ENCODE measurements around the gene DARS1. TPM values are rescaled to one million over a fixed set of nuclear protein-coding genes. Genes with fewer than 3 reads are reported as not detected.

DARS1 gene
- total and polyA plus RNA-seq, 2 donors (not counting 1 experiment from before 2014, with no cell fraction given), result 36.7 to 88.3 TPM

DNA sequence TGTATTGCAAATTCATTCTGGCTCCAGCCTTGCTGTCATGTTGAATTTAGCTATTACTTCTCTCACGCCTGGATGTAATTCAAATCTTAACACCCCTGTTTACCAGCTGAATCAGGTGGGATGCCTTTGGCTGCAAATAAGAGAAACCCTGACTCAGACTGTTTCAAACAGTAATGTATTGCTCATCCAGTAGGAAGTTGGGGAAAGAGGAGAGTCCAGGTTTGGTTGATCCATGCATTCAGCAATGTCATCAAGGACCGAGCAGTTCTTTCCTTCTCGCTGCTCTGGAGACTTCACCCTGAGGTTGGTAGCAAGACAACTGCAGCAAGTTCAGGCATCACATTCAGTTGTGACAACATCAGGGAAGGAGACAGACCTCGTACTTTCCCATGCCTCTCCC is 6.4 kb upstream of the DARS1 start:
- H3K4me1 Mint-ChIP-seq, result peaks cover 3% of the 10 kb centered on the region
- Histone ChIP-seq H3K36me3 (replicated peaks in 1 of 2; ENCODE audit: control extremely low read depth in 1 of 2, control insufficient read depth in 1 of 2, extremely low read depth in 1 of 2, insufficient read depth in 2 of 2, low read length in 1 of 2) (no peaks in the 10 kb centered on the region), H4K20me1 (ENCODE audit: control insufficient read depth, insufficient read depth, low read length, poor library complexity, severe bottlenecking) (no peaks in the 10 kb centered on the region), H3K27me3 (replicated peaks in 1 of 4; ENCODE audit: control extremely low read depth in 1 of 4, control insufficient read depth in 3 of 4, insufficient read depth in 4 of 4, low read length in 3 of 4) (no peaks in the 10 kb centered on the region), H3K79me2 (ENCODE audit: control insufficient read depth, insufficient read depth, low read length) (peaks cover 22% of the 10 kb centered on the region), H3K9me3 (ENCODE audit: control extremely low read depth in 1 of 3, control insufficient read depth in 2 of 3, insufficient read depth in 1 of 3, low read length in 2 of 3) (no peaks in the 10 kb centered on the region), H3K27ac (ENCODE audit: low read length in 2 of 2) (no peak overlapping the region), H3K9ac (ENCODE audit: low read length) (no peak overlapping the region), H3K4me3 (ENCODE audit: control extremely low read depth in 1 of 5, extremely low read depth in 1 of 5, insufficient read depth in 1 of 5, low read depth in 2 of 5, low read length in 4 of 5) (no peak overlapping the region), H2AFZ (ENCODE audit: insufficient read depth, low read depth, low read length, poor library complexity, severe bottlenecking) (no peak overlapping the region), H3K4me2 (replicated peaks; ENCODE audit: low read depth, low read length, poor library complexity, severe bottlenecking) (no peak overlapping the region), H3K4me1 (ENCODE audit: control insufficient read depth in 2 of 2, insufficient read depth in 2 of 2, low read length in 2 of 2) (peaks cover 1 to 2% of the 10 kb centered on the region in 2 donors)
- H3K4me3 Mint-ChIP-seq, result no peak overlapping the region
- intact Hi-C loops (cut with micrococcal nuclease), result no loop called here
- 94% methylated on average over 3 of the region's 4 CpGs for WGBS (ENCODE audit: insufficient coverage)
- no peaks in the 10 kb centered on the region for H3K9me3 Mint-ChIP-seq (ENCODE audit: insufficient read depth)
- CTCF ChIA-PET, result interaction anchor here (0.5 kb wide), 1 partner anchor 364 kb away, joined by 3 read pairs; no protein-coding TSS in a partner anchor
- DNase-seq (no peak), ATAC-seq (ENCODE audit: low read depth) (no peak)
- no peak overlapping the region for H3K27ac Mint-ChIP-seq
- POLR2A ChIA-PET, result no interaction called here
- no peak for TF ChIP-seq EZH2 (IDR thresholded peaks at IDR 0.05; ENCODE audit: borderline replicate concordance, insufficient read depth, low read depth, low read length, poor library complexity, severe bottlenecking)
- TF ChIP-seq, protein P1, sequence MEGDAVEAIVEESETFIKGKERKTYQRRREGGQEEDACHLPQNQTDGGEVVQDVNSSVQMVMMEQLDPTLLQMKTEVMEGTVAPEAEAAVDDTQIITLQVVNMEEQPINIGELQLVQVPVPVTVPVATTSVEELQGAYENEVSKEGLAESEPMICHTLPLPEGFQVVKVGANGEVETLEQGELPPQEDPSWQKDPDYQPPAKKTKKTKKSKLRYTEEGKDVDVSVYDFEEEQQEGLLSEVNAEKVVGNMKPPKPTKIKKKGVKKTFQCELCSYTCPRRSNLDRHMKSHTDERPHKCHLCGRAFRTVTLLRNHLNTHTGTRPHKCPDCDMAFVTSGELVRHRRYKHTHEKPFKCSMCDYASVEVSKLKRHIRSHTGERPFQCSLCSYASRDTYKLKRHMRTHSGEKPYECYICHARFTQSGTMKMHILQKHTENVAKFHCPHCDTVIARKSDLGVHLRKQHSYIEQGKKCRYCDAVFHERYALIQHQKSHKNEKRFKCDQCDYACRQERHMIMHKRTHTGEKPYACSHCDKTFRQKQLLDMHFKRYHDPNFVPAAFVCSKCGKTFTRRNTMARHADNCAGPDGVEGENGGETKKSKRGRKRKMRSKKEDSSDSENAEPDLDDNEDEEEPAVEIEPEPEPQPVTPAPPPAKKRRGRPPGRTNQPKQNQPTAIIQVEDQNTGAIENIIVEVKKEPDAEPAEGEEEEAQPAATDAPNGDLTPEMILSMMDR (IDR thresholded peaks at IDR 0.05), result no peak
- no peaks in the 10 kb centered on the region for H3K27me3 Mint-ChIP-seq

DNA sequence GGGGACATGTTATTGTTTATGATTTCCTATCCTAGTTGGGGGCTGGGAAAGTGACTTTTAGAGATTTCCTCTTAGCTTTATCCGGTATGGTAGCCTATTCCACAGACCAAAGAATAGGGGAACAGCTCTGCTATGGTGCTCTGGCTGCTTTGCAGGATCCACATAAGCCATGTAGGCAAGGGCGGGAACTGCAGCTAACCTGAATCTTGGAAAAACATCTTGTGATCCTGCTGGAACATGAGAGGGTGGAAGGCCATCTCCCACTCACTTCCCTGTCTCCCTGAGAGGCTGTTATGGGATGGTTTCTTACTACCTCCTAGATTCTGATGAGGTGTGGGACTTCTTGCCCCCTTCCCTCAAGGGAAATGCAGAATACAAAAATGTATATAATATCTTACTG is 2.0 kb upstream of the DARS1 start:
- H4K20me1 ChIP-seq (ENCODE audit: control insufficient read depth, insufficient read depth, low read length, poor library complexity, severe bottlenecking), result no peaks in the 10 kb centered on the region
- no peak overlapping the region for H3K4me3 Mint-ChIP-seq
- 100% methylated on average over 2 of the region's 2 CpGs for WGBS (ENCODE audit: insufficient coverage)
- H2AFZ ChIP-seq (ENCODE audit: insufficient read depth, low read depth, low read length, poor library complexity, severe bottlenecking), result no peak overlapping the region
- H3K4me3 ChIP-seq (ENCODE audit: control extremely low read depth in 1 of 5, extremely low read depth in 1 of 5, insufficient read depth in 1 of 5, low read depth in 2 of 5, low read length in 4 of 5), result no peak overlapping the region
- no peak overlapping the region for H3K27ac ChIP-seq (ENCODE audit: low read length in 2 of 2)
- H3K36me3 ChIP-seq (replicated peaks in 1 of 2; ENCODE audit: control extremely low read depth in 1 of 2, control insufficient read depth in 1 of 2, extremely low read depth in 1 of 2, insufficient read depth in 2 of 2, low read length in 1 of 2), result no peaks in the 10 kb centered on the region
- no peaks in the 10 kb centered on the region for H3K9me3 Mint-ChIP-seq (ENCODE audit: insufficient read depth)
- POLR2A ChIA-PET, result no interaction called here
- ATAC-seq (ENCODE audit: low read depth) (no peak), DNase-seq (no peak)
- CTCF ChIA-PET, result interaction anchor here (0.9 to 4.1 kb wide), 3 partner anchors 18 to 397 kb away, joined by 3 to 15 read pairs (median 3); no protein-coding TSS in a partner anchor
- peaks cover 15 to 16% of the 10 kb centered on the region in 2 donors for H3K4me1 ChIP-seq (ENCODE audit: control insufficient read depth in 2 of 2, insufficient read depth in 2 of 2, low read length in 2 of 2)
- no peaks in the 10 kb centered on the region for H3K27me3 Mint-ChIP-seq
- no peak for TF ChIP-seq EZH2 (IDR thresholded peaks at IDR 0.05; ENCODE audit: borderline replicate concordance, insufficient read depth, low read depth, low read length, poor library complexity, severe bottlenecking)
- TF ChIP-seq, protein P1 (IDR thresholded peaks at IDR 0.05), result no peak
- peak overlapping the region; percentile 20 for H3K27ac Mint-ChIP-seq
- H3K9me3 ChIP-seq (ENCODE audit: control extremely low read depth in 1 of 3, control insufficient read depth in 2 of 3, insufficient read depth in 1 of 3, low read length in 2 of 3), result no peaks in the 10 kb centered on the region
- H3K9ac ChIP-seq (ENCODE audit: low read length), result no peak overlapping the region
- no peak overlapping the region for H3K4me2 ChIP-seq (replicated peaks; ENCODE audit: low read depth, low read length, poor library complexity, severe bottlenecking)
- H3K79me2 ChIP-seq (ENCODE audit: control insufficient read depth, insufficient read depth, low read length), result peaks cover 31% of the 10 kb centered on the region
- peaks cover 32% of the 10 kb centered on the region for H3K4me1 Mint-ChIP-seq
- intact Hi-C loops (cut with micrococcal nuclease), result no loop called here
- no peaks in the 10 kb centered on the region for H3K27me3 ChIP-seq (replicated peaks in 1 of 4; ENCODE audit: control extremely low read depth in 1 of 4, control insufficient read depth in 3 of 4, insufficient read depth in 4 of 4, low read length in 3 of 4)

Data from B cell (primary cell).